PFSK-1 (cell line): Measurements from ENCODE around the gene ALDH4A1.

ENCODE experiments used
- FOXP2 ChIP-seq: optimal IDR thresholded peaks from 2 replicates; pipeline ENCODE3; 2011; ENCODE audit warnings: borderline replicate concordance, control low read depth, inconsistent platforms; ENCODE audit not compliant: insufficient read depth; ENCODE audit errors: extremely low read length, extremely low read depth
- POLR2AphosphoS5 ChIP-seq: IDR thresholded peaks from 2 replicates; pipeline ENCODE4 v1.6.1; 2012; ENCODE audit warnings: low read depth, mild to moderate bottlenecking, control low read depth, low read length, moderate library complexity
- SIN3A ChIP-seq: IDR thresholded peaks from 2 replicates; pipeline ENCODE4 v1.6.1; 2012; ENCODE audit warnings: mild to moderate bottlenecking, low read length, moderate library complexity, borderline replicate concordance; ENCODE audit not compliant: insufficient read depth
- TAF1 ChIP-seq: IDR thresholded peaks from 2 replicates; pipeline ENCODE4 v1.6.1; 2012; ENCODE audit warnings: low read length, control low read depth, borderline replicate concordance; ENCODE audit not compliant: insufficient read depth
- TF ChIP-seq, protein P1 (sequence below), 2 experiments: IDR thresholded peaks; 2 replicates each; pipeline versions ENCODE4 v1.6.1 to v1.8.0; 2011 to 2012; ENCODE audit warnings: low read depth in 2 of 2, low read length in 2 of 2, control low read depth in 1 of 2, inconsistent platforms in 1 of 2, mild to moderate bottlenecking in 1 of 2, moderate library complexity in 1 of 2; ENCODE audit not compliant: insufficient read depth in 1 of 2

Gene ALDH4A1

DNA sequence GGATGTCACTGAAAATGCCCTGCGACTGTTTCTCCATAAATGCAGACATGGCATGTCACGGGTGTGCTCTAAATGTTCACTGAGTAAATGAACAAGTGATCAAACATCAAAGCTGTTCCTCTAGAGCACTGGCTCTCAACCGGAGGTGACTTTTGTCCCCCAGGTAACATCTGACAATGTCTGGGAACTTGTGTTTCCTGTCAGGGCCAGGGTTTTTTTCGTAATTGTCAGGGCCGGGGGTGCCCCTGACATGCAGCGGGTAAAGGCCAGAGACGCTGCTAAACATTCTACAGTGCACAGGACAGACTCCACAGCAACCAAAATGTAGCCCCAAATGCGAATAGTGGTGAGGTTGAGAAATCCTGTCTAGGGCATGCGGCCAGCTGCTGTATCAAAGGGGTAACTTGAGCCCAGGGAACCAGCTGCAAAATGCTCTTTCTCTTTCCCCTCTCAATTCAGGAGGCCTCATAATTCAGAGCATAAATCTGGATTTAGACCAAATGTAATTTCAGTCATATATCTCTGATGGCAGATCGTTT lies 2.0 kb downstream of the ALDH4A1 start:
- TF ChIP-seq POLR2AphosphoS5 (no peak), FOXP2 (no peak), TAF1 (no peak)
- TF ChIP-seq, protein P1, sequence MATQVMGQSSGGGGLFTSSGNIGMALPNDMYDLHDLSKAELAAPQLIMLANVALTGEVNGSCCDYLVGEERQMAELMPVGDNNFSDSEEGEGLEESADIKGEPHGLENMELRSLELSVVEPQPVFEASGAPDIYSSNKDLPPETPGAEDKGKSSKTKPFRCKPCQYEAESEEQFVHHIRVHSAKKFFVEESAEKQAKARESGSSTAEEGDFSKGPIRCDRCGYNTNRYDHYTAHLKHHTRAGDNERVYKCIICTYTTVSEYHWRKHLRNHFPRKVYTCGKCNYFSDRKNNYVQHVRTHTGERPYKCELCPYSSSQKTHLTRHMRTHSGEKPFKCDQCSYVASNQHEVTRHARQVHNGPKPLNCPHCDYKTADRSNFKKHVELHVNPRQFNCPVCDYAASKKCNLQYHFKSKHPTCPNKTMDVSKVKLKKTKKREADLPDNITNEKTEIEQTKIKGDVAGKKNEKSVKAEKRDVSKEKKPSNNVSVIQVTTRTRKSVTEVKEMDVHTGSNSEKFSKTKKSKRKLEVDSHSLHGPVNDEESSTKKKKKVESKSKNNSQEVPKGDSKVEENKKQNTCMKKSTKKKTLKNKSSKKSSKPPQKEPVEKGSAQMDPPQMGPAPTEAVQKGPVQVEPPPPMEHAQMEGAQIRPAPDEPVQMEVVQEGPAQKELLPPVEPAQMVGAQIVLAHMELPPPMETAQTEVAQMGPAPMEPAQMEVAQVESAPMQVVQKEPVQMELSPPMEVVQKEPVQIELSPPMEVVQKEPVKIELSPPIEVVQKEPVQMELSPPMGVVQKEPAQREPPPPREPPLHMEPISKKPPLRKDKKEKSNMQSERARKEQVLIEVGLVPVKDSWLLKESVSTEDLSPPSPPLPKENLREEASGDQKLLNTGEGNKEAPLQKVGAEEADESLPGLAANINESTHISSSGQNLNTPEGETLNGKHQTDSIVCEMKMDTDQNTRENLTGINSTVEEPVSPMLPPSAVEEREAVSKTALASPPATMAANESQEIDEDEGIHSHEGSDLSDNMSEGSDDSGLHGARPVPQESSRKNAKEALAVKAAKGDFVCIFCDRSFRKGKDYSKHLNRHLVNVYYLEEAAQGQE (IDR thresholded peaks at IDR 0.05; ENCODE audit: insufficient read depth in 1 of 2, low read depth in 2 of 2, low read length in 2 of 2), result no peak

DNA sequence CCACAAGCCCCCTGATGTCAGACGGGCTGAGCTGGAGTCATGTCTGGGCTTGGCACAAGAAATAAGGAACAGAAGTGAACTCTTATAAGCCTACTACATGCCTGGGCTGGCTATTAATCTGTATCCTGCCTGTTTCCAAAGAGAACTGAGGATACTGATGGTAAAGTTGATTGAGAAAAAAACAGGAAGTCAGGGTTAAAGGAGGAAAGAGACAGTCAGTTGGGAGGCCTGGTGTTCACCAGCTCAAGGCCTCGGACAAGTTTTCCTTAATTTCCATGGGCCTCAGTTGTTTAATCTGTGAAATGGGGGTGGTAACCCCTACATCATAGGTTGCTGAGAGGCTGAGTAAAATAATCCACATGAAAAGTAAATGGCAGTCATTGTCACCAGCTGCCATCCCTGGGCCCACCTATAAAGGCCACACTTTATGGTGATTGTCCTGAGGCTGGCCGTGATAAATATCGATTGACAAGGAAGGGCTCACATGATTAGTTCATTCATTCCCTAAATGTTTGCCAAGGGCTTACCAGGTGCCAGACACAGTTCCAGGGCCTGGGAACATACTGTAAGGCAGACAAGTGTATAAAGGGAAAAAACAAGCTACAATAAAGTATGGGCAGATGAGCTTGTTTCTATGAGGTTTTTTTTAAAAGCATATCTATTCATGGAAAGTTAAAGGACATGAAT lies 2.8 kb downstream of the ALDH4A1 start:
- TF ChIP-seq TAF1 (no peak), POLR2AphosphoS5 (no peak), SIN3A (no peak), FOXP2 (no peak)
- TF ChIP-seq, protein P1 (IDR thresholded peaks at IDR 0.05; ENCODE audit: insufficient read depth in 1 of 2, low read depth in 2 of 2, low read length in 2 of 2), result no peak

DNA sequence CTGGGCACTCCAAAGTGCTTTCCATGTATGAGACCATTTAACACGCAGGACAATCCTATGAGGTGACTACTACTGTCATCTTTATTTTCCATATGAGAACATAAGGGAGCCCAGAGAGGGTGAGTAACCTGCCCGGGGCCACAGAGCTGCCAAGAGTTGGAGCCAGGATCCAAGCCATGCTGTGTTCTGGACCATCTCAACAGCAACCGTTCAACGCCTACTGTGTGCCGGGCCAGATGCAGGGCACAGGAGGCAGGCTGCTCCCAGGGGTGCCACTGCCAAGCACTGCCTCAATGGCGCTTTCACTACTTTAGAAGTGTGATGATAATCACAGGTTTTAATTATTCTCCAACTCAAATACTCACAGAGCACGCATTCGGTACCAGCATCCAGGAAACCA lies 3.8 kb downstream of the ALDH4A1 start:
- TF ChIP-seq SIN3A (no peak), TAF1 (no peak), POLR2AphosphoS5 (no peak), FOXP2 (no peak)
- TF ChIP-seq, protein P1 (IDR thresholded peaks at IDR 0.05; ENCODE audit: insufficient read depth in 1 of 2, low read depth in 2 of 2, low read length in 2 of 2), result no peak

DNA sequence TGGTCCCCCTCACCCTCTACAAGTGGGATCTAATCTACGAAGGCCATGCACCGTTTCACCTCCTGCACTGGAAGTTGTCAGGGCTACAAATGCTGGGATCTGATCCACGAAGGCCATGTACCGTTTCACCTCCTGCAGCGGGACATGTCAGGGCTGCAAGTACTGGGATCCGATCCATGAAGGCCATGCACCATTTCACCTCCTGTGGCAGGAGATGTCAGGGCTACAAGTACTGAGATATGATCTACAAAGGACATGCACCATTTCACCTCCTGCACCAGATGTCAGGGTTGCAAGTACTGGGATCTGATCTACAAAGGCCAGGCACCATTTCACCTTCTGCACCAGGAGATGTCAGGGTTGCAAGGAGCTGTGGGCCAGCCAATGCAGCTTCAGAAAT lies 7.0 kb downstream of the ALDH4A1 start:
- TF ChIP-seq FOXP2 (no peak), SIN3A (no peak), TAF1 (no peak)
- TF ChIP-seq, protein P1 (IDR thresholded peaks at IDR 0.05; ENCODE audit: insufficient read depth in 1 of 2, low read depth in 2 of 2, low read length in 2 of 2), result no peak
